GM20000 (cell line): Measurements from ENCODE around the gene CRYAA.

Source experiments
- DNase-seq: peaks from one replicate; pipeline ENCODE4 v3.0.0; 2012; ENCODE audit warnings: low spot score
- TF ChIP-seq, protein P1 (sequence below): IDR thresholded peaks from 2 replicates; pipeline ENCODE4 v1.5.1; 2012; ENCODE audit warnings: mild to moderate bottlenecking, control low read depth; ENCODE audit errors: extremely low read depth, missing control alignments

The CRYAA gene

GRCh38 chr21:43207043-43207315 lies 38.2 kb downstream of the CRYAA start:
- TF ChIP-seq, protein P1, sequence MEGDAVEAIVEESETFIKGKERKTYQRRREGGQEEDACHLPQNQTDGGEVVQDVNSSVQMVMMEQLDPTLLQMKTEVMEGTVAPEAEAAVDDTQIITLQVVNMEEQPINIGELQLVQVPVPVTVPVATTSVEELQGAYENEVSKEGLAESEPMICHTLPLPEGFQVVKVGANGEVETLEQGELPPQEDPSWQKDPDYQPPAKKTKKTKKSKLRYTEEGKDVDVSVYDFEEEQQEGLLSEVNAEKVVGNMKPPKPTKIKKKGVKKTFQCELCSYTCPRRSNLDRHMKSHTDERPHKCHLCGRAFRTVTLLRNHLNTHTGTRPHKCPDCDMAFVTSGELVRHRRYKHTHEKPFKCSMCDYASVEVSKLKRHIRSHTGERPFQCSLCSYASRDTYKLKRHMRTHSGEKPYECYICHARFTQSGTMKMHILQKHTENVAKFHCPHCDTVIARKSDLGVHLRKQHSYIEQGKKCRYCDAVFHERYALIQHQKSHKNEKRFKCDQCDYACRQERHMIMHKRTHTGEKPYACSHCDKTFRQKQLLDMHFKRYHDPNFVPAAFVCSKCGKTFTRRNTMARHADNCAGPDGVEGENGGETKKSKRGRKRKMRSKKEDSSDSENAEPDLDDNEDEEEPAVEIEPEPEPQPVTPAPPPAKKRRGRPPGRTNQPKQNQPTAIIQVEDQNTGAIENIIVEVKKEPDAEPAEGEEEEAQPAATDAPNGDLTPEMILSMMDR = no peak
- DNase-seq = no peak

DNA sequence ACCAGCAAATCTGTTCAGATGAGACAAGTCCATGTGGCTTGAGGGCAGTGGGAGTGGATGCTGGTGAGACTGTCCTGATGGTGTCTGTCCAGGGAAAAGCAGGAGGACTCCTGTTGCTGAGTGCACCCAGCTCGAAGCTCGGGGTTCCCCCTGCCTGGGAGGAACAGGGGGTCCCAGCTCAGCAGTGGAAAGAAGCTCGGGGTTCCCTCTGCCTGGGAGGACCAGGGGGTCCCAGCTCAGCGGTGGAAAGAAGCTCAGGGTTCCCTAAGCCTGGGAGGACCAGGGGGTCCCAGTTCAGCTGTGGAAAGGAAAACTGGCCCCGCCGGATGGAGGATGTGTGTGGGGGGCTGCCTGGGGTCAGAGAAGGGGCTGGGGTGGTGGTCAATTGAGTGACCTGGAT lies 39.1 kb downstream of the CRYAA start:
- TF ChIP-seq, protein P1 = no peak
- DNase-seq = no peak

- DNase-seq = no peak
- TF ChIP-seq, protein P1 = no peak
Observed at GRCh38 chr21:43208561-43209332, 39.9 kb downstream of the CRYAA start.

DNA sequence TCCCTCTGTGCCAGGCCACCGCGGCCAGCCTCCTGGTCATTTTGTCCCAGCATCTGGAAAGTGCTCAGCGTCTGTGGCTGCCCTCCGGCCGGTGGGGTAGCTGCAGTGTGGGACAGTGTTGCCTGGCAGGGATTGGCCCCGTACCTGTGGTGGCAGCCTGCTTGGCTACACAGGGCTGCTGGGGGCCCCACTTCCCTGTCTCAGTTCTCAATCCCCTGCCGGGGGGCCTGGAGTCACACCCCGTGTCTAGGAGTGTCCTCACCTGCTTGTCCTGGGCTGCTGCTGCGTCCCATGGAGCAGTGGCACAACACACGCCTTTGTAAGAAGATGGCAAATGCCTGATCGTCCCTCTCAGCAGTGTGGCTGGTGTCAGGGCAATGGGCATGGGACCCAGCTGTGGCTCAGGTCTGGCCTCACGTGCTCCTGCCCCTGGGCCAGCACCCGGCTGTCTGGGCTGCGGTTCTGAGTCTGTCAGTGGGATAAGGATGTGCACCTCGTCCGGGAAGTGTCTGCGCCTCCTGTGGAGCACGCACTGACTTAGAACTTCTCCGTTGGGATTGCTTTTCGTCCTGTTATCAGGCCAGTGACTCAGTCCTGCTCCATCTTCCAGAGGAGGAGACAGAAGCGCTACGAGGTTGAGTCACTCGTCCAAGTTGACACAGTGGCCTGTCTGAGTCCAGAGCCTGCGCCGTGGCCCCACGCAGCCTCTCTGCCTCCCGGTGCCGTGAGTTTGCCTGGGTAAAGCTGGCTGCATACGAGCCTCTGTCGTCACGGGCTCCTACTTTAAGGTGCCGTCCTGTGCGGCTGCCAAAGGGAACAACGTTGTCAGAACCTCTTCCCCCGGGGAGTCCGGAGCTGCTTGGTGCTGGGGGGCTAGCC lies 41.0 kb downstream of the CRYAA start:
- DNase-seq = no peak
- TF ChIP-seq, protein P1 = no peak

GRCh38 chr21:43210454-43211071 lies 41.8 kb downstream of the CRYAA start:
- TF ChIP-seq, protein P1 = no peak
- DNase-seq = no peak

GRCh38 chr21:43211072-43211759 lies 42.4 kb downstream of the CRYAA start:
- DNase-seq = no peak
- TF ChIP-seq, protein P1 = no peak

DNA sequence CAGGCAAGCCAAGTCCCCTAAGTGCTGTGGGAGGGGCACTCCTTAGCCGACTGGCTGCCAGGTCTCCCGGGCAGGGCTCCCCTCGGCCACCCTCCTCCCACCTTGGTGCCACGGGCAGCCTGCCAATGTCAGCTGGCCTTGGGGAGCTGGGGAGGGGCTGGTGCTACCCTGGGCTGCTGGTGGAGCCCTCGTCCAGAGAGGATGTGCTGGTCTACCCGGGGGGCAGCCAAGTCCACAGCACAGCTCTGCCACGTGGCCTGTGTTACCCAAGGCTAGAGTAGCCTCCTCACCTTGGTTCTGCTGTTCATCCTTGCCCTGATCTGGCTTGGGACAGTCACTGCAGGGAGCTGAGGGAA lies 42.9 kb downstream of the CRYAA start:
- no peak for DNase-seq
- TF ChIP-seq, protein P1 = no peak
